GM12874 (cell line): ENCODE data around the gene HRG.

ENCODE experiments used
- CTCF ChIP-seq: IDR thresholded peaks from 2 replicates; pipeline ENCODE4 v1.5.1; 2011; ENCODE audit warnings: low read depth, mild to moderate bottlenecking, control low read depth, low read length, moderate library complexity; ENCODE audit not compliant: insufficient read depth

The HRG gene

GRCh38 chr3:186651678-186652215 lies 14.1 kb upstream of the HRG start:
- TF ChIP-seq CTCF = no peak

DNA sequence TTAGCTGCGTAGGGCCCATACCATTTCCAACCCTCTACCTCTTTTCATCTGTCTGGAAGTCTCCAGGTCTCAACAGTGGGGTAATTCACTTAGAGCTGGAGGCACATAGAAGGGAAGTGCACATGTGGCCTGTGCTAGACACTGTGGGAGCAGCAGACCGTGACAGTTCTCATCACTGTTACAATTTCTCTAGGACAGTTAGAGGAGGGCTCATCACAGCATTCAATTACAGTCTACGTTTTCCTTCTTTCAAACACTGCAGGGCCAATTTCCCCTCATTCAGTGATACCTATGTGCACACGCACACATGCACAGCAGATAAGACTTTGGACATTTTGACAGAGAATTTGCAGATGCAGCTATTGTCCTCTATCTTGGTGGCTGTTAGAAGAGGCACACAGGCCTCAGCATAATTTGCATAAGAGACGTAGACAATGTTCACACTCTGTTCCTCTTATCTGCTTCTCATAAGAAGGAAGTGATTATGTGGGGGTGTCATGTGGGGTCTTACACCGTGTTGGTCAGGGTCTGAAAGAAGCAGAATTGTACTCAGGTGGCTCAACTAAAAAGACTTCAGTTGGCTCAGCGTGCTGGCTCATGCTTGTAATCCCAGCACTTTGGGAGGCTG lies 12.6 kb upstream of the HRG start:
- no peak for TF ChIP-seq CTCF

DNA sequence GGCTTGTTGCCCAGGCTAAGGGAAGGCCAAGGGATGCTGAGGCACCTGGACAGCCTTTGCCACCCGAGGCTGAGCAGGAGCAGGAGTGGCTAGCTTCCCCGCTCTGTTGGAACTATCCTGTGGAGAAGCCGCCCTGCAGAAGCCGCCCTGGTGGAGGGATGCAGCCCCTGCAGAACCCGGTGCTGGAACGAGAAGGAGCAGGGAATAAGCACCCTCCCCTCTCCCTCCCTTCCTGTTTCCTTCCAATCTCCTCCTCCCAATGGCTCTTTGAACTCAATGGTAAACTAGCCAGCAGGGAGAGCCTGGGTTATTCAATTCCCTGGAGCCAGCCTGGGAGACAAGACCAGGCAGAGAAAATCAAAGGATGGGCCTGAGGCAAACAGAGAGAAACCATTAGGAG lies 11.8 kb upstream of the HRG start:
- no peak for TF ChIP-seq CTCF

- no peak for TF ChIP-seq CTCF
Measured at GRCh38 chr3:186663361-186664118, 2.3 kb upstream of the HRG start.

DNA sequence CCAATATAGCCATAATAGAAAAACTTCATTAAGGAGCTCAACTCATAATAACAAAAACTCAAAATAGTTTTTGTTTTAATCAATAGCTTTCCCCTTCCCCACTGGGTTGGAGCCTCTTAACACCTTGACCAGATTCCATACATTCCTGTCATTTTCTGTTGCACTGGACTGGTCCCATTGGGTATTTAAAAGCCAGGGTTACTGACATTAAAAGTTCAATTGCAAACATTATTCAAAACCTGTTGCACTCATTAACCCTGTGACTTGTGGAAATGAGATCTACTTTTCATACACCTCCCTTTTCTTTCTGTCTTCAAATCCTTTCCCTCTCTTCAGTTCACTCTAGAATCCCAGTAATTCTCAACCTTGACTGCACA lies 1.7 kb upstream of the HRG start:
- no peak for TF ChIP-seq CTCF

GRCh38 chr3:186664506-186664905 lies 1.3 kb upstream of the HRG start:
- TF ChIP-seq CTCF = no peak

DNA sequence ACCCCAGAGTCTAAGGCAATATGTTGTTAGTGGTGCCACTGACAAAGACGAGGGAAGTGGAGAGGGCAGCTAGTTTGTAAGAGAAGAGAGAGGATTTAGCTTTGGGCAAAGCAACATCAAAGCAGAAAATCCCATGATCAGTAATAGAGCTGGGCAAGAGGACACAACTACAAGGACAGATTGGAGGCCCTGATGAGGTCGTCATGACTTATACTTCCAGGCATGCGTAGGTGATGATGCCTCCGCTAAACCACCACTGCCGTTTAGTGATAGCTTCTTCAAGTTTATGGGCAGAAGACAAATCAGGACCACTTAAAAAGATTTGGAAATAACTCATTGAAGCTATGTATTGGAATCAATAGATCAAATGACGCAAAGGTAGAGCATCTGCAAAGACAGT lies 2.6 kb downstream of the HRG start:
- no peak for TF ChIP-seq CTCF
